Stimulated activated CD4-positive, alpha-beta T cell treated with anti-CD3 and anti-CD28 coated beads, Interleukin-1b, Interleukin-23, amount 100 ng/mL, for 24 hours (primary cell): ENCODE measurements around the gene NID1.

ENCODE experiments used
- DNase-seq, 4 experiments: peaks; one replicate each; pipeline ENCODE4 v3.0.0-alpha.2; 2020; ENCODE audit warnings: low read depth in 4 of 4, low spot score in 1 of 4

Gene NID1

GRCh38 chr1:236067854-236068454, 3.1 kb upstream of the NID1 start:
- no peak for DNase-seq

GRCh38 chr1:236066828-236067386, 2.0 kb upstream of the NID1 start:
- peak in 3 of 4 experiments; percentile 26 to 58 (median 55) for DNase-seq

- no peak for DNase-seq
Measured at GRCh38 chr1:236066054-236066453, 1.2 kb upstream of the NID1 start.

- no peak for DNase-seq
Measured at GRCh38 chr1:236065509-236066005, 667 bp upstream of the NID1 start.

GRCh38 chr1:236063919-236064673, 794 bp downstream of the NID1 start:
- peak in 1 of 4 experiments; percentile 4 for DNase-seq

GRCh38 chr1:236063551-236063918, 1.4 kb downstream of the NID1 start:
- DNase-seq, result no peak

GRCh38 chr1:236060286-236060685, 4.6 kb downstream of the NID1 start:
- DNase-seq, result no peak

- no peak for DNase-seq
Measured at GRCh38 chr1:236059011-236059410, 5.9 kb downstream of the NID1 start.

- no peak for DNase-seq
Measured at GRCh38 chr1:236058141-236058934, 6.6 kb downstream of the NID1 start.

- DNase-seq, result no peak
Measured at GRCh38 chr1:236057546-236057945, 7.3 kb downstream of the NID1 start.

GRCh38 chr1:236052232-236052993, 12.5 kb downstream of the NID1 start:
- no peak for DNase-seq

- DNase-seq, result no peak
Measured at GRCh38 chr1:236051242-236051791, 13.6 kb downstream of the NID1 start.

- no peak for DNase-seq
Measured at GRCh38 chr1:236045771-236046170, 19.1 kb downstream of the NID1 start.

- DNase-seq, result no peak
Measured at GRCh38 chr1:236044341-236044740, 20.5 kb downstream of the NID1 start.

- no peak for DNase-seq
Measured at GRCh38 chr1:236041631-236042618, 23.0 kb downstream of the NID1 start.

GRCh38 chr1:236039740-236040685, 24.9 kb downstream of the NID1 start:
- no peak for DNase-seq

GRCh38 chr1:236038034-236038433, 26.9 kb downstream of the NID1 start:
- no peak for DNase-seq

GRCh38 chr1:236035681-236036101, 29.2 kb downstream of the NID1 start:
- no peak for DNase-seq
